ENCODE measurements around the gene PDE9A.

GRCh38 chr21:42797522-42797921, 144.1 kb downstream of the PDE9A start:
- TF ChIP-seq CTCF (IDR thresholded peaks at IDR 0.05) (no peak), POLR2AphosphoS5 (IDR thresholded peaks at IDR 0.05) (no peak)

Data from esophagus muscularis mucosa (tissue), 3 donors.